GM19452 (cell line): Measurements from ENCODE around the gene PEX11A.

Experiments used
- ATAC-seq: cut with Tn5 transposase; IDR thresholded peaks from one replicate; pipeline ENCODE4 v1.9.1; 2021; ENCODE audit not compliant: unreplicated experiment

The PEX11A gene

DNA sequence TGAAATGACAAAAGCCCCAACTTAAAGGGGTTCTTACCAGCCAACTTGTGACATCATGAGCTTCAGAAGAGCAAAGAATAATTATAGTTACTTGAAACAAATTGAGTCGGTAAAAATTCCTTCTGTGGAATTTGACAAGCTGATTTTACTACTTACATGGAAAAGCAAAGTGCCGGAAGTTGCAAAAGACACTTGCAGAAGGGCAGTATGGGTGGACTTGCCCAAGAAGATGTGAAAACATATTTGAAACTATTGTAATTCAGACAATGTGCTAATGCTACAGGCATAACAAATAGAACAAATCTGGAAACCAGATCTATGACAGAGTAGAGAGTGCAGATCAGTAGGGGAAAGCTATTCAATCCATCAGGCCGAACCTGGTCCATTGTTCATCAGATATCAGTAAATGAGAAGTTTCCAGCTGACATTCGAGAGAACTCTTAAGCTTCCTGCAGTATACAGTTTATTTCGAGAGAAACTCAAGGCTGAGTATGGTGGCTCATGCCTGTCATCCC lies 32.8 kb downstream of the PEX11A start:
- no peak for ATAC-seq

DNA sequence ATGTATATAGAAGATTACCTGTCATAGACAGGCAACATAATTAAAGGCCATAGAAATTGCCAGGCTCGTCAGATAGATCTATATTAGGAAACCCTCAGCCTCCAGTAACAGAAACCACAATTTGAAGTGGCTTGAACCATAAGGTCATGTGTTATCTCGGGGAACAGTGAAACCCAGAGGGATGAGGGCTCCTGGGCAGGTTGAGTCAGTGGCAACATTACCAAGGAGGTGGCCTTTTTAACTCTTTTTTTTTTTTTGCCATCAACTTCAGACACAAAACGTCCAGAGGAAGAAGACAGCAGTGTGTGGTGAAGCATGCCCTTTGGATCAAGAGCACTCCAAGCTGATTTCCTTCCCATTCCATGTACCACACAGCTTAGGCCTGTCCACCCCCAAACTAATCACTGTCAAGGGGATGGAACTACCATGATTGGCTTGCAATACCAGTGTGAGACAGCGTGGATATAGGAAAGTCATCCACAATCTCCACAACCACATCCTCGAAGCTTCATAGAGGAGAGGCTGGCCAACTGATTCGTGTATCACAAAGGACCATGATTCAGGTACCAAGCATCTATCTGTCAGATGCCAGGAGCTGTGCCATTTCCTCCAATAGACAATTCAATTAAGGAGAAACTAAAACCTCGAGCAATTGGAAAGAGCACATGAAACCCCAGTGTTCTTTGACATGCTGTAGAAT lies 34.3 kb downstream of the PEX11A start:
- ATAC-seq = no peak

DNA sequence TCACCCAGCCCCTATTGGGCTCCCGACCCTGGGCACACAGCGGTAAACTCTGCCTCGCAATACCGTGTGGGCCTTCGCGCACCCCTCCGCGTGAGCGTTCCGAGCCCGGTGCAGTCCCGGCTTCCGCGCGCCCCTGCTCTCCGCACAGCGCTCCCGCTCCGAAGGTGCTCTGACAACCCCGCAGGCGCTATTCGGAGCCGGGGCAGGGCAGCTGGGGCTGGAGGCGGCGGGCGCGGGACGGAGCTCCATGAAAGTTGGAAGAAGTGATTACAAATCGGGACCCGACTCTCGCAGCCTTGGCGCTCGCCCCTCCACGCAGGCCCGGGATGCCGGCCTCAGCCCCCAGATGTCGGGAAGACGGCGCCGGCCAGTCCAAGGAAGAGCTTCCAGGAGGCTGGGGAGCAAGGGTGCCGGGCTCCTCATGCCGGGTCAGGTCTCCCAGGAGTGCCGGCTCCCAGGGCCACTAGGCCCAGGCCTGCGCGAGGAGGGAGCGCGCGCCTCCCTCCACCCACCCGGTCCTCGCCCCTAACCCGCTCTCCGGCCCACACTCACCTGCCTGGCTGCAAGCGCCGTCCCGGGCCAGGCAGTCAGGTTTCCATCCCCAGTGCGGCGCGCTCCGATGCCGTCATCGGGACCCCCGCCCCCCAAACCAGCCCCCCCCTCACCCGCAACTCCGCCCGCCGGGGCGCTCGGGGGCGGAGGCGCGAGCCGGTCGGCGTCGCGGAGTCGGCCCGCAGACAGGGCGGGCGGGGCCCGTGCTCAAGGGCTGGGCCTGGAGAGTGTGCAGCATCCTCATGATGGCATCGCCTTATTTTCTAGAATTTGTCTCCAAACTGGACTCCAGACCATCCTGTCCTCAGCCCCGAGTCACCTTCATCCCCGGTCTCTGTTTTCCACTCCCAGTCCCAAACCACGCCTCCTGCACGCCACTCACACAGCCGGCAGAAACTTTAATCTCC lies 35.4 kb downstream of the PEX11A start, which contains the start of gene KIF7:
Gene KIF7, minus strand, starts transcription at position 621 of the 959 bp plus-strand sequence. CDS start 2,537 bp downstream, outside the sequence.
- ATAC-seq = no peak

DNA sequence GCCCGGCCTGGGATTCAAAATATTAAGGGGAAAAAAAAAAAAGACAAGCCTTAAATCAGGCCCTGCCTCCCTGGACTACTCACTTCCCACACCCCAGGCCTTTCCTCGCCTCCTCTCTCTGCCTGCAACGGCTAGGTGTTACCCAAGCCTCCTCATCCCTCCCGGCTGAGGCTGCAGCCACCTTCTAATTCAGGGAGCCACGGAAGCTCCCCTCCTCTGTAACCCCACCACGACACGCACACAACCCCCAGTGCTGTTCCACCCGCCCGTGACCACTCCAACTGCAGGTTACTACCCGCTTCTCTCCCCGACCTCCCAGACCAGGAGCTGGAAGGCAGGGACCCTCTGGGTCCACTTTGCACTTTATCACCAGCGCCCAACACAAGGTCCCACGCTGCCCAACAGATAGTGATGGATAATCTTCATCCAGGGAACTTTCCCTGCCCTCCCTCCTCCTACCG lies 36.2 kb downstream of the PEX11A start:
- no peak for ATAC-seq

DNA sequence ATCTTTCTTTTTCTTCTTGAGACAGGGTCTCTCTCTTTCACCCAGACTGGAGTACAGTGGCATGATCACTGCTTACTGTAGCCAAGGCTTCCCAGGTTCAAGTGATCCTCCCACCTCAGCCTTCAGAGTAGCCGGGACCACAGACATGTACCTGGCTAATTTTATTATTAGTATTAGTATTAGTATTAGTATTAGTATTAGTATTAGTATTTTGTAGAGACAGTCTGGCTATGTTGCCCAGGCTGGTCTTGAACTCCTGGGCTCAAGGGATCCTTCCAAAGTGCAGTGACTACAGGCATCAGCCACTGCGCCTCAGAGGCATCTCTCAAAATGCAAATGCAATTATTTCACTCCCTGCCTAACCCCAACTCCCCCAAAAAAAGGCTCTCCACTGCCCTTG lies 37.0 kb downstream of the PEX11A start:
- no peak for ATAC-seq

DNA sequence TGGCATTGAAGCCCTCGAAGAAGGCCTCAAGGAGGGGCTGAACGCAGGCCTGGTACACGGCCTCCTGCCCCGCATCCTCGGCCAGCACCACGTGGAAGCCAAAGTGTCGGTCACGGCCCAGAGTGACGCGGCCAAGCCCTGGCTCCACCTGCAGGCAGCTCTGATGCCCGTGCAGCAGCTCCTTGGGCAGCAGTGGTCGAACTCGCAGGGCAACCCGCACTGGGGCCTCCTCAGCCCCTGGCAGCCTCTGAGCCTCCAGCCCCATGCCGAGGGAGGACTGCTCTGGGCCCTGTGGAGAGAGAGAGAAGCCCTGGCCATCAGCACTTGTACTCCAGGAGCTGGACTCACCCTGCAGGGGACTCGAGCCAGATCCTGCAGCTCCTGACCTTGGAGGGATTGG lies 37.9 kb downstream of the PEX11A start:
- no peak for ATAC-seq

DNA sequence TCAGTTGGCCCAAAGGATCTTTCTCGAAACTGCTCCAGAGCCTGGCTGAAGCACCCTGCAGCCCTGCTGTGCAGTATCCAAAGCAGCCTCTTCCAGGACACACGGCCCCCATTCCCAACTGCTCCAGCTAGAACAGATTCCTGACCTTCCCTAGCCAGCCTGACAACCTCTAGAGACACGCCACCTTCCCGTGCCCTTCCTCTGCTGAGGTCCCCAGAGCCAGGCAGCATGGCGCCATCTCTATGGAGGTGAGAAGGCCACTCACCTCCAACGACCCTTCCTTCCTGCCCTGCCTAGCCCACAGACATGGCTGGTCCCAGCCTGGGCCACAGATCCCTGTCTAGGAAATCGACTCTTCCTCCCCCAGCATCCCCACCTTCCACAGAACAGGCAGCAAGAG lies 38.4 kb downstream of the PEX11A start:
- ATAC-seq = no peak

DNA sequence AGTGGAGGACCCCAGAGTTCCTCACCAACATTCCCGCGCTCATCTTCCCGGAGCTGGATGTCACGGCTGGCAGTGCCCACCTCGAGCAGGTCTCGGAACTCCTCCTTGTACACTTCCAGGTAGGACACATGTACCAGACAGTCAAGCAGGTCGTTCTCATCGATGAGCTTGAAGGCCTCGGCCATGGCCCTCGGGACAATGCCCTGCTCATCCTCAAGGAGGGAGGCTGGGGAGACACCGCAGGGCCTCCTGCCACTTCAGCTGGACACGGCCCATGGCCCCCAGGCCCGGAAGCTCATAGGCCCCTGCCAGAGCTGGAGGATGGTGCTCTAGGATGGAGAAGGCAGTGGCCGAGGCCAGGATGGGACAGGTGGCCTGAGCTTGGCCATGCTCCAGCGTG lies 40.8 kb downstream of the PEX11A start:
- ATAC-seq = no peak

DNA sequence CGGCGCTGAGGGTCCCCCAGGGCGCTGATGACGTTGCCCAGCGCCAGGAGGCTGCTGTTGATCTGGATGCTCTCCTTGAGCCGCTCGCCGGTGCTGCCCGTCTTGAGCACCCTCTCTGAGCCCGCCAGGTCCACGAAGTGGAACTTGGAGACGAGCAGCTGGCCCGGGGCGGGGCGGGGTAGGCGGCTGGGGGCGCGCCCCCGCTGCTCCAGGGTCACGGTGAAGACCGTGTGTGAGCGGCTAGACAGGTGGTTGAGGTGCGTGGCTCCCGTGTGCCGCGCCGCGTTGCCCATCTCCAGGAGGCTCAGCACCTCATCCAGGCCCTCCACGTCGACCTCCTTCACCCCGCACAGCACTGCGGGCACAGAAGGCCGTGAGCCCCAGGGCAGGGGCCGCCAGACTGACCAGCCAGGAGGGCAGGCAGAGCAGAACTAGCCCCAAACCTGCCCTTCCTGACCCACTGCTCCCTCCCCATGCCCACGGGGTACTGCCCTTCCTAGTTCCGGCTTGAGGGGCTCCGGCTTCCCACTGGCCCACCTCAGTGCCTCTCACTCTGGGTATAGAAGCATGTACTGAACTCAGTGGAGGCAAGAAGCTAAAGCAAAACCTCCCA lies 41.4 kb downstream of the PEX11A start:
- no peak for ATAC-seq

DNA sequence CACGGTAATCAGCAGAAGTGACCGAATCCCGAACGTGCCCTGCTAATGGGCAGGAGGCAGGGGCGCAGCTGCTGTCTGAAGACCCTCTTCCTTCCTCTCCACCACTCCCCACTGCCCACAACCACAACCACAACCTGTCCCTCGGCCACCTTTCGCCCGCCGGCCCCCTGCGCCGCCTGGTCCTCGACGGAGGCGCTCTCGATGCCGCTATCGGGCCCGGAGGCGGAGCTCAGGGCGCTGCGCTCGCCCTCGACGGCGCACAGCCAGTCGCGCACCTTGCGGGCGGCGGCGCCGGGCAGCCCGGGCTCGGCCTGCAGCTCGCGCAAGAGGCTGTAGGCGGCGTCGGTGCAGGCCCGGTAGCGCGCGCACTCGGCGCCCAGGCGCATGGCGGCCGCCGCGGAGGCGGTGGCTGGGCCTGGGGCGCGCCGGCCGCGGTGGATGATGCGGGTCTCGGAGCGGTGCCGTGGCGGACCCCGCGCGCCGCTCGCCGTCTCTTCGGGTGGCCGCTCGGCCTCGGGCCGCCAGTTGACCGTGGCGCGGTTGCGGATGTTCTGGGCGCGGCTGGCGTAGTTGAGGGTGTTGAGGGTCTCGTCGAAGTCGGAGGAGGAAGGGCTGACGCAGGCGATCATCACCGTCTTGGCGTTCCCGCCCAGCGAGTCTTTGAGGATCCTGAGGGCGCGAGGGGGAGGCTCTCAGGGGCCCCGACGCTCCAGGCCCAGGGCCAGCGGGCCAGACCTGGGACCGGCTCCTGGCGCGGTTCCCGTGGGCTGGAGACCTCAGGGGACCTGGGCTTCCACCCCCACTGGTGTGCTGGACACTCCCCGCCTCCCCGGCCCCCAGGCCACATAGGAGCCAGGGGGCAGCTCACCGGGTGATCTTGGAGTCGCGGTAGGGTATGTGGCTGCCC lies 42.2 kb downstream of the PEX11A start:
- no peak for ATAC-seq

DNA sequence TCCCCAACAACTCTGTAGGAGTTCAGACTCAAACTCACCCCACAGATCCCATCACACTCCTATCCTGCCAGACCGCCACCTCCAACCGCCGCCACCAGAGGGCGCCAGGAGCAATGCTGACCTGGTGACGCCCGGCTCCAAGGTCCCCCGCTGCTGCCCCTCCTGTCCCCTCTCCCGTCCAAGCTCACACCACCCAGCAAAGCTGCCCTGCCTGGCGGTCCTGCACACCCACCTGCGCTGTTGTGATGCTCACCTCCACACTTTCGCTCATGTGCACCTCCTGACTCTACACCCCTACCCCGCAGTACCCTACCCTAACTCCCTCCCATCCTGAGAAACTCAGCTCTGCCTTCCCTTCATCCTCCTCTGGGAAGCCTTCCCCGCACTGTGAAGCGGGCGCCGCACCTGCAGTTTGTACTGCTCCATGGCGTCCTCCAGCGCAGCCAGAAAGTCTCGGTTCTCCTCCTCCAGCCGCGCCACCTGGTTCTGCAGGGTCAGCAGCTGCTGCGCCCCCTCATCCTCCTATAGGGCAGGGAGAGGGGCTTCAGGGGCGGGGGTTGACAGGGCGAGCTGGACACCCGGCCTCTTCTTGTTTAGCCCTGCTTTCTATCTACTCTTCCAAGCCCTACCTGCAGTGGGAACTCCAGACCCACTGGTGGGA lies 43.2 kb downstream of the PEX11A start:
- ATAC-seq = no peak

DNA sequence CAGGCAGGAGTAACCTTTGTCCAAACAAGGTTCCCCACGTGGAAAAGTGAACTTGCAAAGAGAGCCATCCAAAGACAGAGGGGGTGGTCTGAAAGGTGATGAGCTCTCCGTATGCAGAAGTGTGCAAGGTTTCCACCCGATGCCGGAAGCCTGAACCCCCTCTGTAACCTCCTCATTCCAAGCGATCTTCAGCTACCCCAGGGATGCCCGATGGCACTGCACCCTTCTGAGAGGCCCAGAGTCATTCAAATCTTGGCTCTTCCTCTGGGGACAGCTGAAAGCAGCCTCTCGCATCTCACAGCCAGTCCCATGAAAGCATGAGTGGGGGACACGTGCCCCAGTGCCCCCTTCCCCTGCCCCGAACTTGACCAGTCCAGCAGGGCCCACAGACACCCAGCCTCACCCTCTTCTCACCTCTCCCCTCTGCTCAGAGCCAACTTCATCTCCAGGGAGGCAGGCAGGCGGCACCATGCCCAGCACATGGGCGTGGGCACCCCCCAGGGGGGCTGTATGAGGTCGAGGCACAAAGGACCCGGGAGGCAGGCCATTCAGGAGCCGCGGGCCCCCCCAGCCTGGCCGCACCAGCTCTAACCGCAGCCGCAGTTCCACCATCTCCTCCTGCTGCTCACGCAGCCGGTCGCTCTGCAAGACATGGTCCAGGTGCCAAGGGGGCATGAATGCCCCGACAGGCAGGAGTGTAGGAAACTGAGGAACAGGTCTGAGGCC lies 44.0 kb downstream of the PEX11A start:
- no peak for ATAC-seq

DNA sequence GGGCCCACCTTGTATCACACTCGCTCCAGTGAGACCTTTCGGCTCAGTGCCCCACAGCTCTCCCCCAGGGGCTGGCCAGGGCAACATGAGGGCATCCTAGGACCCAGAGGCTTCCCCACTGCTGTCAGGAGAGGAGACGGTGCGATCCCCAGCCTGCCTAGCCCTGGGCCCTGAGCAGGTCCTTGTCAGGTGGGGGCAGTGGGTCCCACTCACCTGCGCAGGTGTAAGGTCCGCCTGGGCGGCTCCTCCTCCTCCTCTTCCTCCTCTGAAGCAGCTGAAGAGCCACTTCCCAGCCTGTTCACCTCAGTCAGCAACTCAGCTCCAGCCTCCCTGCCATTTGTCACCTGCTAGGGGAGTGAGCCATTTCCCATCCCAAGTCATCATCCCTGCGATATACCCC lies 44.9 kb downstream of the PEX11A start:
- ATAC-seq = no peak

DNA sequence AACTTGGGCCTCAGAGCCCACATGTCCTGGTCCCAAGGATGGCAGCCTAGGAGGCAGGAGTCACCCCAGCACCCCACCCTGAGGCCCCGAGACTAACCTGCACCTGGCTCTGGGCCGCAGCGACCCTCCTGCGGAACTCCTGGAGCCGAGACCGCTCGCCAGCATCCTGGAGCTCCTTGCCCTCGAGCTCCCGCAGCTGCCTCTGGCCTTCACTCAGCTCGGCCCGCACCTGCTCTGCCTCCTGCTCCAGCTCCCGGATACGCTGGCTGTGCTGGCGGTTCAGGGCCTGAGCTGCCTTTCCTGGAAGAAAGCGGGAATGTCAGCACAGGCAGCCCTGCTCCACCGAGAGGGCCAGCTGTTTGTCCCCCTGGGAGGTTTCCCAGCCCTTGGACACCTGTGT lies 48.4 kb downstream of the PEX11A start:
- ATAC-seq = no peak

DNA sequence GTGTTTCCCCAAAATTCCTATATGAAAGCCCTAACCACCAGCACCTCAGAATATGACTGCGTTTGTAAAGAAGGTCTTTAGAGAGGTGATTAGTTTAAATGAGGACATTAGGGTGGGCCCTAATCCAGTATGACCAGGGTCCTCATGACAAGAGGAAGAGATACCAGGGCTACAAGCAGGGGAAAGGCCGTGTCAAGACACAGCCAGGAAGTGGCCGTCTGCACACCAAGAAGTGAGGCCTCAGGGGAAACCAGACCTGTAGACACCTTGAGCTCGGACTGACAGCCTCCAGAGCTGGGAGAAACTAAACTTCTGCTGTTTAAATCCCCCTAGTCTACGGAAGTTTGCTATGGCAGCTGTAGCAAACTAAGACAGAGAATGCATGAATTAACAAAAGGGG lies 49.5 kb downstream of the PEX11A start:
- ATAC-seq = no peak

DNA sequence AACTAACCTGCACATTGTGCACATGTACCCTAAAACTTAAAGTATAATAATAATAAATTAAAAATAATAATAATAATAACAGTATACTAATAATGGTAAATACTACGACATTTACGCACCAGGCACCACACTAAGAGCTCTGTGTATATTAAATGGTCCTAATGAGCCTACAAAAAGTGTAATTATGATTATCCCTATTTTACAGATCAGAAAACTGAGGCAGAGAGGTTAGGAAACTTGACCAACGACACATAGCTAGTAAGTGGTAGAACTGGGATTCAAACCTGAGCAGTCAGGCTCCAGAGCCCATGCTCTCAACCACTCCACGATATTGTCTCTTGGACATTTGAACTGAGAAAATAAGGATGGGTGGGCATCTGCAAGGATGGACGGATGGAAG lies 50.3 kb downstream of the PEX11A start:
- ATAC-seq = no peak

DNA sequence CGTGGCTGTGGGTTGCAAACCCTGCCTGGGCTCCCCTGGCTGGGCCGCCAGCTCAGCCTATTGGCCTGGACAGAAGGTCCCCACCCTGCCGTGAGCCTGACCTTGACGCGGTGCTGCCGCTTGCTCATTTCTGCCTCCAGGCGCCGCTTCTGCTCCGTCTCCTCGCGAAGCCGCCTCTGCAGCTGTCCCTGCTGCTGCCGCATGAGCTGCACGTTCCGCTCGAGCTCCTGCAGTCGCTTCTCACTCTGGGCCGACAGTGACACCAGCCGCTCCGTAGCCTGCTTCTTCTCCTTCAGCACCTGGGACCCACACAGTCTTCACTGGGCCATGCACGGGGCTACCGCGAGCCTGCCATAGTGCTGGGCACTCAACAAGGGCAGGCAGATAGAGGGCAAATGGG lies 57.0 kb downstream of the PEX11A start:
- no peak for ATAC-seq

DNA sequence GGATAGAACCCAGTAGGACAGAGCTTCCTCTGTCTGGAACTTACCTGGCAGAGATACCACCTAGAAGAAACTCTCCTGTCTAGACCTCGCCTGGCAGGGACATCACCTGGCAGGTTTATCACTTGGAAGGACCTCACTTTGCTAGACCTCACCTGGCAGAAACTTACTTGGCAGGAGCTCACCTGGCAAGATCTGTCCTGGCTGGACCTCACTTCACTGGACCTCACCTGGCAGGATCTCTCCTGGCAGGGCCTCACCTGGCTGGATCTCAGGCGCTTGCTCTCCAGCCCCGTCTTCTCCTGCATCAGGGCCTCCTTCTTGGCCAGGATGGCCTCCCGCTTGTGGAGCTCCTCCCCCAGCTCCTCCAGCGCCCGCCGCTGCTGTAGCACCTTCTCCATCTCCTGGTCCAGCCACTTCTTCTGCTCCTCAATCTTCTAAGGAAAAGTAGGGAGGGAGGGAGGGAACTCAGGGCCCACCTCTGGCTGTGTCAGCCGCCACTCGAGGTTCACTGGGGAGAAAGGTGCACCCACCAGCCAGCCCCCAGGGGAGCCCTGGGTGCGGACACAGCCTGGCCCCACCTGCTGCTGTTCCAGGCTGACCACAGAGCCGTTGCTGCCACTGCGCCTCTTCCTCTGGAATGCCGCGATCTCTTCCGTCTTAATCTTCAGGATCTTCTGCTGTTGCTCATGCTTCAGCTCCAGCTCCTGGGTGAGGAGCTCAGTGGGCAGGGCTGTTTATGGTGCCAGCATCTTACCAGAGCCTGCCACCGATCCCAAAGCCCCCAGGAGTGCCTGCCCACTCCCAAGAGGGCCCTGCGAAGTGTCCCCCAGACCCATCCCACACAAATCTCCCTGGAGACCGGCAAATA lies 57.8 kb downstream of the PEX11A start:
- ATAC-seq = no peak
